Measurements from ENCODE around the gene ARL15. TPM values are rescaled to one million over a fixed set of nuclear protein-coding genes. Genes with fewer than 3 reads are reported as not detected.

ARL15 gene
- total and polyA plus RNA-seq, 2 of the 8 experiments (the other 6 are each of a cell fraction or from before 2014, with no cell fraction given): 9.9 to 21.2 TPM

GRCh38 chr5:53877243-53877642, 433.1 kb downstream of the ARL15 start (continued):
- TF ChIP-seq HDAC6 (IDR thresholded peaks at IDR 0.05; ENCODE audit: low read depth, low read length) (no peak), JUND (IDR thresholded peaks at IDR 0.05; ENCODE audit: low read length) (no peak), SUZ12 (IDR thresholded peaks at IDR 0.05; ENCODE audit: low read length) (no peak)

Measured in H1 (cell line).